B cell (primary cell): ENCODE results near the gene ZMYND15. TPM values are rescaled to one million over a fixed set of nuclear protein-coding genes. Genes with fewer than 3 reads are reported as not detected.

Source experiments
- polyA plus RNA-seq: library from polyadenylated mRNA; depleted of rRNA; stranded (reverse); fragments of >200 nt; gene quantifications from 2 replicates; pipeline ENCODE4 v1.2.3, GENCODE V29; 2012
- total RNA-seq, 2 donors: library from RNA; stranded (reverse); fragments of 120-200 nt in 1 of 2; gene quantifications; 1 replicate in 1 of 2; 2 replicates in 1 of 2; pipeline versions ENCODE4 v1.2.3 to v1.2.4, GENCODE V29; 2013 to 2022

Gene ZMYND15
- total and polyA plus RNA-seq, 2 donors (not counting 1 experiment from before 2014, with no cell fraction given), result 0.72 to 2.5 TPM

Other genes with a start within 250 kb of the ZMYND15 start
- 0.66 TPM in 1 of 2 replicates, not detected in the other for gene SPNS2, start 241.0 kb upstream of the ZMYND15 start, total RNA-seq
- 0.17 and 0.48 TPM in 2 replicates for gene SPNS2, start 241.0 kb upstream of the ZMYND15 start, polyA plus RNA-seq
- gene MYBBP1A, start 184.4 kb upstream of the ZMYND15 start, total RNA-seq, result 65.8 and 72.4 TPM in 2 replicates
- gene MYBBP1A, start 184.4 kb upstream of the ZMYND15 start, polyA plus RNA-seq, result 72.6 and 74.4 TPM in 2 replicates
- gene GGT6, start 179.3 kb upstream of the ZMYND15 start, total RNA-seq, result not detected in 2 replicates
- not detected in 2 replicates for gene GGT6, start 179.3 kb upstream of the ZMYND15 start, polyA plus RNA-seq
- not detected in 2 replicates for gene SMTNL2, start 155.3 kb upstream of the ZMYND15 start, total RNA-seq
- not detected in 2 replicates for gene SMTNL2, start 155.3 kb upstream of the ZMYND15 start, polyA plus RNA-seq
- gene ALOX15, start 98.2 kb upstream of the ZMYND15 start, total RNA-seq, result not detected in 2 replicates
- 0.10 and 0.13 TPM in 2 replicates for gene ALOX15, start 98.2 kb upstream of the ZMYND15 start, polyA plus RNA-seq
- gene PELP1, start 35.7 kb upstream of the ZMYND15 start, total RNA-seq, result 71.8 and 80.9 TPM in 2 replicates
- 34.9 and 46.1 TPM in 2 replicates for gene PELP1, start 35.7 kb upstream of the ZMYND15 start, polyA plus RNA-seq
- 148 and 164 TPM in 2 replicates for gene ARRB2, start 29.2 kb upstream of the ZMYND15 start, total RNA-seq
- gene ARRB2, start 29.2 kb upstream of the ZMYND15 start, polyA plus RNA-seq, result 86.8 and 111 TPM in 2 replicates
- gene MED11, start 8.4 kb upstream of the ZMYND15 start, total RNA-seq, result 25.5 and 30.7 TPM in 2 replicates
- 25.3 and 49.1 TPM in 2 replicates for gene MED11, start 8.4 kb upstream of the ZMYND15 start, polyA plus RNA-seq
- 19.3 and 22.0 TPM in 2 replicates for gene CXCL16, start 95 bp downstream of the ZMYND15 start, total RNA-seq
- 10.9 and 13.8 TPM in 2 replicates for gene CXCL16, start 95 bp downstream of the ZMYND15 start, polyA plus RNA-seq
- gene TM4SF5, start 32.1 kb downstream of the ZMYND15 start, total RNA-seq, result not detected in 2 replicates
- gene TM4SF5, start 32.1 kb downstream of the ZMYND15 start, polyA plus RNA-seq, result not detected in 2 replicates
- not detected in 2 replicates for gene VMO1, start 46.5 kb downstream of the ZMYND15 start, total RNA-seq
- gene VMO1, start 46.5 kb downstream of the ZMYND15 start, polyA plus RNA-seq, result 0.57 TPM in 1 of 2 replicates, not detected in the other
- gene GLTPD2, start 49.1 kb downstream of the ZMYND15 start, total RNA-seq, result not detected in 2 replicates
- not detected in 2 replicates for gene GLTPD2, start 49.1 kb downstream of the ZMYND15 start, polyA plus RNA-seq
- gene PSMB6, start 56.3 kb downstream of the ZMYND15 start, total RNA-seq, result 55.7 and 56.0 TPM in 2 replicates
- gene PSMB6, start 56.3 kb downstream of the ZMYND15 start, polyA plus RNA-seq, result 65.2 and 73.2 TPM in 2 replicates
- gene PLD2, start 67.3 kb downstream of the ZMYND15 start, total RNA-seq, result 69.2 and 72.1 TPM in 2 replicates
- gene PLD2, start 67.3 kb downstream of the ZMYND15 start, polyA plus RNA-seq, result 53.1 and 54.5 TPM in 2 replicates
- gene MINK1, start 93.5 kb downstream of the ZMYND15 start, total RNA-seq, result 108 and 109 TPM in 2 replicates
- gene MINK1, start 93.5 kb downstream of the ZMYND15 start, polyA plus RNA-seq, result 160 and 190 TPM in 2 replicates
- gene C17orf107, start 159.7 kb downstream of the ZMYND15 start, total RNA-seq, result 2.5 and 3.9 TPM in 2 replicates
- gene C17orf107, start 159.7 kb downstream of the ZMYND15 start, polyA plus RNA-seq, result 4.6 and 9.4 TPM in 2 replicates
- 0.99 and 1.0 TPM in 2 replicates for gene CHRNE, start 163.3 kb downstream of the ZMYND15 start, total RNA-seq
- gene CHRNE, start 163.3 kb downstream of the ZMYND15 start, polyA plus RNA-seq, result 3.0 and 4.7 TPM in 2 replicates
- not detected in 2 replicates for gene GP1BA, start 192.4 kb downstream of the ZMYND15 start, total RNA-seq
- 0.06 and 0.07 TPM in 2 replicates for gene GP1BA, start 192.4 kb downstream of the ZMYND15 start, polyA plus RNA-seq
- gene SLC25A11, start 200.2 kb downstream of the ZMYND15 start, total RNA-seq, result 32.3 and 42.7 TPM in 2 replicates
- gene SLC25A11, start 200.2 kb downstream of the ZMYND15 start, polyA plus RNA-seq, result 26.1 and 44.4 TPM in 2 replicates
- gene RNF167, start 200.4 kb downstream of the ZMYND15 start, total RNA-seq, result 131 and 143 TPM in 2 replicates
- gene RNF167, start 200.4 kb downstream of the ZMYND15 start, polyA plus RNA-seq, result 114 and 186 TPM in 2 replicates
- gene PFN1, start 208.7 kb downstream of the ZMYND15 start, total RNA-seq, result 307 and 330 TPM in 2 replicates
- 609 and 618 TPM in 2 replicates for gene PFN1, start 208.7 kb downstream of the ZMYND15 start, polyA plus RNA-seq
- gene ENO3, start 211.3 kb downstream of the ZMYND15 start, total RNA-seq, result 32.5 and 34.8 TPM in 2 replicates
- 35.4 and 50.1 TPM in 2 replicates for gene ENO3, start 211.3 kb downstream of the ZMYND15 start, polyA plus RNA-seq
- gene SPAG7, start 228.0 kb downstream of the ZMYND15 start, total RNA-seq, result 52.5 and 53.6 TPM in 2 replicates
- 43.4 and 46.9 TPM in 2 replicates for gene SPAG7, start 228.0 kb downstream of the ZMYND15 start, polyA plus RNA-seq
- gene CAMTA2, start 247.8 kb downstream of the ZMYND15 start, total RNA-seq, result 57.6 and 57.9 TPM in 2 replicates
- 37.1 and 48.3 TPM in 2 replicates for gene CAMTA2, start 247.8 kb downstream of the ZMYND15 start, polyA plus RNA-seq